GM12878 (cell line): ENCODE results near the gene CRHBP. TPM values are rescaled to one million over a fixed set of nuclear protein-coding genes. Genes with fewer than 3 reads are reported as not detected.

ENCODE experiments used
- ATAC-seq: fragments of 200-7000 bp; cut with Tn5 transposase; 3 replicates; pipeline ENCODE4 v1.9.1; 2020; ENCODE audit warnings: mild to moderate bottlenecking, moderate library complexity
- BruUV-seq: library from RNA; stranded (reverse); fragments of 400-500 nt; replicated peaks from 2 replicates; lab custom pipeline; 2021; lab: Mats Ljungman, UMichigan
- CTCF ChIA-PET: fragments of 300-600 bp; sonication (Branson Sonifier 250); formaldehyde crosslinking; extraction: SDS; loops from one replicate; lab custom pipeline; 2021; ENCODE audit warnings: inconsistent platforms; lab: Yijun Ruan, JAX
- POLR2A ChIA-PET: fragments of 350-600 bp; formaldehyde crosslinking; extraction: SDS; loops from one replicate; lab custom pipeline; 2021; ENCODE audit warnings: inconsistent platforms; lab: Charles Lee
- RAD21 ChIA-PET: fragments of 300-600 bp; sonication (Branson Sonifier 250); formaldehyde crosslinking; loops from one replicate; lab custom pipeline; 2023; ENCODE audit warnings: antibody characterized with exemption; ENCODE audit not compliant: unreplicated experiment; lab: Charles Lee
- SMC1A ChIA-PET: fragments of 300-600 bp; sonication (Branson Sonifier 250); formaldehyde crosslinking; loops from one replicate; lab custom pipeline; 2023; ENCODE audit not compliant: unreplicated experiment, uncharacterized antibody; lab: Charles Lee
- DNase-seq: peaks from one replicate; pipeline ENCODE4 v3.0.0-alpha.2; 2011; ENCODE audit warnings: low read depth, low spot score
- FAIRE-seq: peaks from 3 replicates; lab custom pipeline; 2011; peaks lifted over from hg19 to GRCh38; lab: Jason Lieb, UNC
- H2AFZ ChIP-seq: 2 replicates; pipeline ENCODE4 v1.6.0; 2011; ENCODE audit warnings: low read depth, low read length, control low read depth; ENCODE audit not compliant: control insufficient read depth
- H3K27ac ChIP-seq: 2 replicates; pipeline ENCODE4 v1.5.1; 2011; ENCODE audit warnings: control low read depth; ENCODE audit not compliant: control insufficient read depth, insufficient read depth
- H3K27me3 ChIP-seq, 2 experiments: replicated peaks in 1 of 2; 2 replicates each; pipeline versions ENCODE4 v1.6.0 to v1.6.1; 2011; ENCODE audit warnings: low read length in 1 of 2; ENCODE audit not compliant: control insufficient read depth in 2 of 2, insufficient read depth in 2 of 2
- H3K36me3 ChIP-seq, 2 experiments: 2 replicates each; pipeline ENCODE4 v1.5.1; 2011; ENCODE audit warnings: low read length in 1 of 2; ENCODE audit not compliant: control insufficient read depth in 2 of 2, insufficient read depth in 2 of 2
- H3K4me1 ChIP-seq: 2 replicates; pipeline ENCODE4 v1.6.1; 2011; ENCODE audit warnings: mild to moderate bottlenecking, low read length, moderate library complexity, mixed read lengths; ENCODE audit not compliant: control insufficient read depth, insufficient read depth
- H3K4me2 ChIP-seq: 2 replicates; pipeline ENCODE4 v1.6.0; 2011; ENCODE audit warnings: control low read depth; ENCODE audit not compliant: control insufficient read depth, insufficient read depth
- H3K4me3 ChIP-seq: fragments of 200-600 bp; sonication (generic); 2 replicates; pipeline ENCODE4 v1.5.1; 2016
- H3K79me2 ChIP-seq: 2 replicates; pipeline ENCODE4 v1.6.0; 2011; ENCODE audit warnings: low read length; ENCODE audit not compliant: control insufficient read depth, insufficient read depth
- H3K9ac ChIP-seq: 2 replicates; pipeline ENCODE4 v1.8.0; 2011; ENCODE audit warnings: low read length, control low read depth, mixed read lengths; ENCODE audit not compliant: control insufficient read depth, insufficient read depth
- H3K9me3 ChIP-seq: replicated peaks from 3 replicates; pipeline ENCODE4 v1.5.1; 2011; ENCODE audit warnings: mild to moderate bottlenecking, low read length; ENCODE audit not compliant: control insufficient read depth, insufficient read depth
- H4K20me1 ChIP-seq: 2 replicates; pipeline ENCODE4 v1.6.0; 2011; ENCODE audit not compliant: control insufficient read depth, insufficient read depth
- DPF2 ChIP-seq: fragments of 450-650 bp; IDR thresholded peaks from 2 replicates; pipeline ENCODE4 v1.6.1; 2017; ENCODE audit warnings: mild to moderate bottlenecking
- EED ChIP-seq: sonication (generic); IDR thresholded peaks from 2 replicates; pipeline ENCODE4 v1.6.1; 2016; ENCODE audit warnings: antibody characterized with exemption, low read depth
- IKZF2 ChIP-seq, 2 experiments: fragments of 450-650 bp; IDR thresholded peaks; 2 replicates each; pipeline ENCODE4 v1.6.1; 2017; ENCODE audit warnings: mild to moderate bottlenecking in 2 of 2, moderate library complexity in 2 of 2
- JUNB ChIP-seq: IDR thresholded peaks from 2 replicates; pipeline ENCODE4 v1.6.1; 2016; ENCODE audit warnings: antibody characterized with exemption, mild to moderate bottlenecking
- SKIL ChIP-seq: fragments of 450-650 bp; IDR thresholded peaks from 2 replicates; pipeline ENCODE4 v1.6.1; 2017; ENCODE audit warnings: mild to moderate bottlenecking, low read depth, inconsistent platforms; ENCODE audit not compliant: poor library complexity, severe bottlenecking
- TCF12 ChIP-seq: IDR thresholded peaks from 2 replicates; pipeline ENCODE4 v1.6.1; 2011; ENCODE audit warnings: low read depth, mild to moderate bottlenecking, low read length
- USF2 ChIP-seq: IDR thresholded peaks from 2 replicates; pipeline ENCODE4 v1.6.1; 2011; ENCODE audit warnings: low read depth, low read length, improper control_type of control experiment, borderline replicate concordance
- ZNF274 ChIP-seq: IDR thresholded peaks from one replicate; pipeline ENCODE4 v1.8.0; 2011; ENCODE audit not compliant: insufficient read length, insufficient read depth
- ZNF384 ChIP-seq: IDR thresholded peaks from 2 replicates; pipeline ENCODE4 v1.6.1; 2012; ENCODE audit warnings: low read depth, mild to moderate bottlenecking, low read length, improper control_type of control experiment, borderline replicate concordance
- ZNF622 ChIP-seq: fragments of 450-650 bp; IDR thresholded peaks from 2 replicates; pipeline ENCODE4 v1.6.1; 2017; ENCODE audit warnings: mild to moderate bottlenecking, inconsistent platforms
- WGBS: methylation state at CpG from one replicate; pipeline ENCODE4 v1.1.6; 2016; ENCODE audit warnings: low lambda C conversion rate; ENCODE audit not compliant: insufficient replicate concordance, insufficient coverage; ENCODE audit errors: missing lambda C conversion rate; 5-methylcytosine and 5-hydroxymethylcytosine counted together
- in situ Hi-C: fragments of 300-500 bp; cut with MboI; formaldehyde crosslinking; loops from 9 replicates; pipeline ENCODE4 v1.14.3; 2018; ENCODE audit warnings: mixed read lengths
- intact Hi-C: fragments of 100-400 bp; cut with micrococcal nuclease; formaldehyde crosslinking; loops from one replicate; pipeline ENCODE4 v1.14.2; 2022; ENCODE audit not compliant: unreplicated experiment
- polyA plus RNA-seq, 11 experiments: library from polyadenylated mRNA; depleted of rRNA in 4 of 11; unstranded in 6 of 11; stranded (reverse) in 5 of 11; fragments of >200 nt; fragmentation: Nextera tagmentation in 4 of 11; fragmentation: Illumina TruSeq in 1 of 11; extraction: Ambion mirVana in 4 of 11; extraction: Trizol in 1 of 11; gene quantifications; 1 replicate in 1 of 11; 2 replicates in 10 of 11; pipeline versions ENCODE4 v1.2.1 to v1.2.3, GENCODE V29; 2011 to 2016; ENCODE audit warnings: inconsistent platforms in 2 of 11, missing spikeins in 2 of 11, low read depth in 1 of 11
- total RNA-seq, 4 experiments: library from RNA; depleted of rRNA in 3 of 4; stranded (reverse); fragments of >200 nt in 3 of 4; fragmentation: Illumina TruSeq in 1 of 4; extraction: Trizol in 1 of 4; gene quantifications; 2 replicates each; pipeline versions ENCODE4 v1.2.1 to v1.2.3, GENCODE V29; 2013 to 2021
- TF ChIP-seq, protein P1 (sequence below): fragments of 450-650 bp; IDR thresholded peaks from 2 replicates; pipeline ENCODE4 v1.6.1; 2017; ENCODE audit warnings: mild to moderate bottlenecking
- TF ChIP-seq, protein P2 (sequence below): IDR thresholded peaks from 2 replicates; pipeline ENCODE4 v1.6.1; 2012; ENCODE audit warnings: low read depth, low read length, improper control_type of control experiment
- TF ChIP-seq, protein P3 (sequence below): fragments of 450-650 bp; conservative IDR thresholded peaks from 2 replicates; pipeline ENCODE4 v1.6.1; 2017; ENCODE audit warnings: mild to moderate bottlenecking, moderate library complexity
- TF ChIP-seq, protein P4 (sequence below): IDR thresholded peaks from 2 replicates; pipeline ENCODE4 v1.6.1; 2012; ENCODE audit warnings: low read depth, low read length, improper control_type of control experiment

Gene CRHBP
- total and polyA plus RNA-seq, 10 of the 15 experiments (the other 5 are each of a cell fraction or from before 2014, with no cell fraction given) = 0.04 to 0.32 TPM; not detected in 8

DNA sequence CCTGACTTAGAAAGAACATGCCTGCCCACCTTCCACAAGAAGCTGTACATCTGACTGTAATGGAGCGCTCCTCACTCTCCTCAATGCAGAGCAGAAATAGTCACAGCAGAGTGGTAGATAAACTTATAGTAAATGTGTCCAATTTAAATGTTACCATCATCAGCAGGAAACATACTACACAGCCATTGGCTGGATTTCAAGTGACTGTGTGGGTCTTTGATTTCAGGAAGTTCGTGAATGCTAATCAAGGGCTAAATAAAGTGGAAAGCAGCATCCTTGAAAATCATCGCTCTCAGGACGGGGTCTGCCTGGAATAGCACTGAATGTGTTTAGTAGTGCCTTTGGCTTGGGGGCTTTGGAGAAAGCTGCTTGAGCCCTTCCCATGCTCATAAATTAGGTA lies 32.4 kb upstream of the CRHBP start (continued):
- TF ChIP-seq, protein P1, sequence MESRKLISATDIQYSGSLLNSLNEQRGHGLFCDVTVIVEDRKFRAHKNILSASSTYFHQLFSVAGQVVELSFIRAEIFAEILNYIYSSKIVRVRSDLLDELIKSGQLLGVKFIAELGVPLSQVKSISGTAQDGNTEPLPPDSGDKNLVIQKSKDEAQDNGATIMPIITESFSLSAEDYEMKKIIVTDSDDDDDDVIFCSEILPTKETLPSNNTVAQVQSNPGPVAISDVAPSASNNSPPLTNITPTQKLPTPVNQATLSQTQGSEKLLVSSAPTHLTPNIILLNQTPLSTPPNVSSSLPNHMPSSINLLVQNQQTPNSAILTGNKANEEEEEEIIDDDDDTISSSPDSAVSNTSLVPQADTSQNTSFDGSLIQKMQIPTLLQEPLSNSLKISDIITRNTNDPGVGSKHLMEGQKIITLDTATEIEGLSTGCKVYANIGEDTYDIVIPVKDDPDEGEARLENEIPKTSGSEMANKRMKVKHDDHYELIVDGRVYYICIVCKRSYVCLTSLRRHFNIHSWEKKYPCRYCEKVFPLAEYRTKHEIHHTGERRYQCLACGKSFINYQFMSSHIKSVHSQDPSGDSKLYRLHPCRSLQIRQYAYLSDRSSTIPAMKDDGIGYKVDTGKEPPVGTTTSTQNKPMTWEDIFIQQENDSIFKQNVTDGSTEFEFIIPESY = no peak
- no peak for TF ChIP-seq USF2
- TF ChIP-seq DPF2 = no peak

DNA sequence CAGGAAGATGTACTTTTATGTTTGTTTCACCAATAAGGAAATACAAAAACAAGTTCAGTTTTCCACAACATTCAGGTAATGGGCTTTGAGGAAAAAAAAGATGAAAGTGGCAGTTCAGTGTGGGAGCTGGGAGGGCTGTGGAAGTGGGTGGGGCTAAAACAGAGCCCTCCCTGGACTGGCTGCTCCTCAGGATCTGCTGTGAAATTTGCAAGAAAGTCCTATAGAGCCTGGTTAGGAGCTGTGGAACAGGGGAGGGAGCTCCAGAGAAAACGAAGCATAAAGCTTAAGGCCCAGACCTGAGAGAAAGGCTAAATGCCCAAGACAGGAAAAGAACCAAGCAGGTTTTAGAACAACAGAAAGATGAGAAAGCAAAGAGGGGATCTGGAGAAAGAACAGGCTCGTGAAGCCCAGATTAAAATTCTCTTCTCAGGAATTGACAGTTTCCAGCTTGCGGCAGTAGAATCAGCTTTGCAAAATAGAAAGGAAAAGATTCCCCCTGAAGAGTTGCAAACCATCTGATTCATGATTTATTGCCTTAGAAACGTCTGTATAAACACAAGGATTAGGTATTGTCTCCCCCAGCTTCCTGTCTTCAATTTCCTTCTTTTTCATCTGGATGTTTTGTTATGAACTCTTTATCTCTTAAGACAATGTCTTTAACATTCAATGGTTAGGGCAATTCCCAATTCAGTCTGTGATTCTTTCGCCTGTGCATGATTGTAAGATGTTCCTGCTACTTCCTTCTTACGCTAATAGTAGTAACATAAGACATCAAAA lies 26.3 kb upstream of the CRHBP start:
- no peak for ATAC-seq
- ChIA-PET CTCF (no interaction called here), SMC1A (no interaction called here), RAD21 (interaction anchor here (1.2 kb wide), 1 partner anchor 9 kb away, joined by 3 read pairs; no protein-coding TSS in a partner anchor), POLR2A (no interaction called here)
- Histone ChIP-seq H3K36me3 (no peaks in the 10 kb centered on the region), H3K4me1 (no peaks in the 10 kb centered on the region), H2AFZ (no peak overlapping the region), H3K4me3 (no peak overlapping the region), H3K27ac (no peak overlapping the region), H3K4me2 (no peak overlapping the region), H3K27me3 (0 out of 4 replicates have a peak, but pooled peaks cover 0 to 2% of the 10 kb centered on the region in 2 experiments), H4K20me1 (no peaks in the 10 kb centered on the region), H3K79me2 (no peaks in the 10 kb centered on the region), H3K9ac (no peak overlapping the region), H3K9me3 (no peaks in the 10 kb centered on the region)
- WGBS = 23% methylated on average over 6 of the region's 6 CpGs
- intact Hi-C loops (no loop called here), in situ Hi-C loops (no loop called here)
- no peak for DNase-seq
- FAIRE-seq = no peak
- BruUV-seq = no TSS peak
- TF ChIP-seq, protein P2, sequence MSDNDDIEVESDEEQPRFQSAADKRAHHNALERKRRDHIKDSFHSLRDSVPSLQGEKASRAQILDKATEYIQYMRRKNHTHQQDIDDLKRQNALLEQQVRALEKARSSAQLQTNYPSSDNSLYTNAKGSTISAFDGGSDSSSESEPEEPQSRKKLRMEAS = no peak
- TF ChIP-seq ZNF384 (no peak), ZNF274 (no peak), JUNB (no peak), IKZF2 (IDR thresholded peaks at IDR 0.05) (no peak), SKIL (no peak), EED (no peak), TCF12 (no peak), ZNF622 (no peak)
- TF ChIP-seq, protein P3, sequence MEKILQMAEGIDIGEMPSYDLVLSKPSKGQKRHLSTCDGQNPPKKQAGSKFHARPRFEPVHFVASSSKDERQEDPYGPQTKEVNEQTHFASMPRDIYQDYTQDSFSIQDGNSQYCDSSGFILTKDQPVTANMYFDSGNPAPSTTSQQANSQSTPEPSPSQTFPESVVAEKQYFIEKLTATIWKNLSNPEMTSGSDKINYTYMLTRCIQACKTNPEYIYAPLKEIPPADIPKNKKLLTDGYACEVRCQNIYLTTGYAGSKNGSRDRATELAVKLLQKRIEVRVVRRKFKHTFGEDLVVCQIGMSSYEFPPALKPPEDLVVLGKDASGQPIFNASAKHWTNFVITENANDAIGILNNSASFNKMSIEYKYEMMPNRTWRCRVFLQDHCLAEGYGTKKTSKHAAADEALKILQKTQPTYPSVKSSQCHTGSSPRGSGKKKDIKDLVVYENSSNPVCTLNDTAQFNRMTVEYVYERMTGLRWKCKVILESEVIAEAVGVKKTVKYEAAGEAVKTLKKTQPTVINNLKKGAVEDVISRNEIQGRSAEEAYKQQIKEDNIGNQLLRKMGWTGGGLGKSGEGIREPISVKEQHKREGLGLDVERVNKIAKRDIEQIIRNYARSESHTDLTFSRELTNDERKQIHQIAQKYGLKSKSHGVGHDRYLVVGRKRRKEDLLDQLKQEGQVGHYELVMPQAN = no peak
- TF ChIP-seq, protein P4, sequence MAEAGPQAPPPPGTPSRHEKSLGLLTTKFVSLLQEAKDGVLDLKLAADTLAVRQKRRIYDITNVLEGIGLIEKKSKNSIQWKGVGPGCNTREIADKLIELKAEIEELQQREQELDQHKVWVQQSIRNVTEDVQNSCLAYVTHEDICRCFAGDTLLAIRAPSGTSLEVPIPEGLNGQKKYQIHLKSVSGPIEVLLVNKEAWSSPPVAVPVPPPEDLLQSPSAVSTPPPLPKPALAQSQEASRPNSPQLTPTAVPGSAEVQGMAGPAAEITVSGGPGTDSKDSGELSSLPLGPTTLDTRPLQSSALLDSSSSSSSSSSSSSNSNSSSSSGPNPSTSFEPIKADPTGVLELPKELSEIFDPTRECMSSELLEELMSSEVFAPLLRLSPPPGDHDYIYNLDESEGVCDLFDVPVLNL = no peak
